Upper lobe of left lung (tissue), 6 donors: ENCODE data around the gene MTFR1L. TPM values are rescaled to one million over a fixed set of nuclear protein-coding genes. Genes with fewer than 3 reads are reported as not detected.

ENCODE experiments used
- ATAC-seq, 2 donors: fragments of 200-7000 bp; cut with Tn5 transposase; one replicate each; pipeline ENCODE4 v1.9.1; 2022; ENCODE audit warnings: mild to moderate bottlenecking in 2 of 2, moderate library complexity in 2 of 2; ENCODE audit not compliant: low FRiP score in 2 of 2
- DNase-seq, 2 donors: peaks; one replicate each; pipeline ENCODE4 v3.0.0-alpha.2; 2019 to 2020
- H3K27ac ChIP-seq, 4 donors: fragments of 200-600 bp; sonication (generic); one replicate each; pipeline ENCODE4 v1.5.1; 2016 to 2019
- H3K27me3 ChIP-seq, 4 donors: fragments of 200-600 bp; sonication (generic); one replicate each; pipeline ENCODE4 v1.5.1; 2017 to 2019
- H3K36me3 ChIP-seq, 4 donors: fragments of 200-600 bp; sonication (generic); one replicate each; pipeline ENCODE4 v1.5.1; 2016 to 2019
- H3K4me1 ChIP-seq, 4 donors: fragments of 200-600 bp; sonication (generic); one replicate each; pipeline ENCODE4 v1.5.1; 2018 to 2019
- H3K4me3 ChIP-seq, 4 donors: fragments of 200-600 bp; sonication (generic); one replicate each; pipeline ENCODE4 v1.5.1; 2017 to 2019; ENCODE audit warnings: mild to moderate bottlenecking in 2 of 4, moderate library complexity in 1 of 4
- H3K9me3 ChIP-seq, 4 donors: fragments of 200-600 bp; sonication (generic); one replicate each; pipeline ENCODE4 v1.5.1; 2018 to 2019
- CTCF ChIP-seq, 6 experiments: fragments of 450-650 bp in 4 of 6; fragments of 200-600 bp in 2 of 6; sonication (generic) in 2 of 6; IDR thresholded peaks; one replicate each; pipeline ENCODE4 v1.5.1; 2016 to 2019; ENCODE audit warnings: antibody characterized with exemption in 6 of 6
- EP300 ChIP-seq, 4 donors: sonication (generic); formaldehyde crosslinking; IDR thresholded peaks; one replicate each; pipeline ENCODE4 v1.5.1; 2017; ENCODE audit warnings: antibody characterized with exemption in 4 of 4, control low read depth in 2 of 4
- POLR2A ChIP-seq, 4 donors: fragments of 450-650 bp; IDR thresholded peaks; one replicate each; pipeline ENCODE4 v1.5.1; 2016 to 2017; ENCODE audit warnings: antibody characterized with exemption in 4 of 4, mild to moderate bottlenecking in 2 of 4
- POLR2AphosphoS5 ChIP-seq, 2 donors: sonication (generic); formaldehyde crosslinking; IDR thresholded peaks; one replicate each; pipeline ENCODE4 v1.5.1; 2017; ENCODE audit warnings: antibody characterized with exemption in 2 of 2
- WGBS, 2 donors: methylation state at CpG; one replicate each; pipeline ENCODE4 v1.1.5; 2017 to 2018; 5-methylcytosine and 5-hydroxymethylcytosine counted together
- total RNA-seq, 6 donors: library from RNA; depleted of rRNA in 4 of 6; stranded (reverse); fragments of >200 nt in 4 of 6; gene quantifications; one replicate each; pipeline versions ENCODE4 v1.1.0 to v1.2.1, GENCODE V29; 2016 to 2021
- donor health status: DM: no; HTN: no; CAD: no; lungs with moderate emphysema.
- donor health status: DM: no; HTN: yes; CAD: no; lungs with severe emphysema.

MTFR1L gene
- total RNA-seq, 6 donors from 2014 or later, result 43.2 to 80.7 (median 53.6) TPM

GRCh38 chr1:25872713-25873112 lies 53.0 kb downstream of the MTFR1L start:
- no peak for ATAC-seq

GRCh38 chr1:25873120-25873519 lies 53.4 kb downstream of the MTFR1L start:
- TF ChIP-seq POLR2A (IDR thresholded peaks at IDR 0.05), result no peak
- no peak for TF ChIP-seq EP300 (IDR thresholded peaks at IDR 0.05)
- no peak for TF ChIP-seq CTCF (IDR thresholded peaks at IDR 0.05)
- TF ChIP-seq POLR2AphosphoS5 (IDR thresholded peaks at IDR 0.05), result no peak
- ATAC-seq, result no peak
- Histone ChIP-seq H3K4me1 (peaks cover 39 to 49% (median 44%) of the 10 kb centered on the region in 4 donors), H3K27ac (no peak overlapping the region), H3K27me3 (no peaks in the 10 kb centered on the region), H3K36me3 (no peaks in the 10 kb centered on the region), H3K4me3 (no peak overlapping the region), H3K9me3 (no peaks in the 10 kb centered on the region)
- 87 to 88% methylated on average over 3 of the region's 3 CpGs for WGBS, 2 donors
- DNase-seq, result no peak

More at GRCh38 chr1:25872713-25873112, 53.0 kb downstream of the MTFR1L start:
- H3K27me3 ChIP-seq, result no peaks in the 10 kb centered on the region
- TF ChIP-seq CTCF (IDR thresholded peaks at IDR 0.05) (no peak), POLR2AphosphoS5 (IDR thresholded peaks at IDR 0.05) (no peak), POLR2A (IDR thresholded peaks at IDR 0.05) (no peak), EP300 (IDR thresholded peaks at IDR 0.05) (no peak)
- no peak overlapping the region for H3K27ac ChIP-seq
- H3K9me3 ChIP-seq, result no peaks in the 10 kb centered on the region
- no peaks in the 10 kb centered on the region for H3K36me3 ChIP-seq
- no peak overlapping the region for H3K4me3 ChIP-seq
- DNase-seq, result no peak
- peaks cover 39 to 49% (median 46%) of the 10 kb centered on the region in 4 donors for H3K4me1 ChIP-seq
- 48 to 60% methylated on average over 2 of the region's 2 CpGs for WGBS, 2 donors

GRCh38 chr1:25874209-25874608 lies 54.5 kb downstream of the MTFR1L start:
- Histone ChIP-seq H3K36me3 (no peaks in the 10 kb centered on the region), H3K4me3 (peak overlapping the region in 1 of 4 donors; percentile 86)

GRCh38 chr1:25874635-25875153 lies 54.9 kb downstream of the MTFR1L start:
- TF ChIP-seq EP300 (IDR thresholded peaks at IDR 0.05) (no peak), POLR2AphosphoS5 (IDR thresholded peaks at IDR 0.05) (no peak), CTCF (IDR thresholded peaks at IDR 0.05) (no peak), POLR2A (IDR thresholded peaks at IDR 0.05) (no peak)
- Histone ChIP-seq H3K9me3 (no peaks in the 10 kb centered on the region), H3K27ac (peak overlapping the region; percentile 72 to 90 (median 80)), H3K27me3 (no peaks in the 10 kb centered on the region), H3K4me3 (peak overlapping the region; percentile 54 to 86 (median 64)), H3K36me3 (no peaks in the 10 kb centered on the region), H3K4me1 (peaks cover 39 to 49% (median 44%) of the 10 kb centered on the region in 4 donors)
- no peak for DNase-seq
- ATAC-seq, result peak in 1 of 2 donors; percentile 8
- 17 to 21% methylated on average over 7 to 8 of the region's 8 CpGs for WGBS, 2 donors

More at GRCh38 chr1:25874209-25874608, 54.5 kb downstream of the MTFR1L start:
- Histone ChIP-seq H3K4me1 (peaks cover 39 to 49% (median 44%) of the 10 kb centered on the region in 4 donors), H3K9me3 (no peaks in the 10 kb centered on the region), H3K27ac (peak overlapping the region in 1 of 4 donors; percentile 81), H3K27me3 (no peaks in the 10 kb centered on the region)
- ATAC-seq (no peak), DNase-seq (no peak)
- 91 to 100% methylated on average over 3 of the region's 3 CpGs for WGBS, 2 donors
- TF ChIP-seq POLR2AphosphoS5 (IDR thresholded peaks at IDR 0.05) (no peak), POLR2A (IDR thresholded peaks at IDR 0.05) (no peak), EP300 (IDR thresholded peaks at IDR 0.05) (no peak), CTCF (IDR thresholded peaks at IDR 0.05) (no peak)
